ENCODE results near the gene CLCN1.

The CLCN1 gene

GRCh38 chr7:143295870-143296269 is 20.0 kb upstream of the CLCN1 start:
- no peak for DNase-seq

GRCh38 chr7:143296686-143297085 is 19.2 kb upstream of the CLCN1 start:
- DNase-seq = no peak

- DNase-seq = no peak
Measured at GRCh38 chr7:143299346-143299745, 16.6 kb upstream of the CLCN1 start.

- DNase-seq = peak; percentile 66 to 67
Measured at GRCh38 chr7:143299840-143300239, 16.1 kb upstream of the CLCN1 start.

DNA sequence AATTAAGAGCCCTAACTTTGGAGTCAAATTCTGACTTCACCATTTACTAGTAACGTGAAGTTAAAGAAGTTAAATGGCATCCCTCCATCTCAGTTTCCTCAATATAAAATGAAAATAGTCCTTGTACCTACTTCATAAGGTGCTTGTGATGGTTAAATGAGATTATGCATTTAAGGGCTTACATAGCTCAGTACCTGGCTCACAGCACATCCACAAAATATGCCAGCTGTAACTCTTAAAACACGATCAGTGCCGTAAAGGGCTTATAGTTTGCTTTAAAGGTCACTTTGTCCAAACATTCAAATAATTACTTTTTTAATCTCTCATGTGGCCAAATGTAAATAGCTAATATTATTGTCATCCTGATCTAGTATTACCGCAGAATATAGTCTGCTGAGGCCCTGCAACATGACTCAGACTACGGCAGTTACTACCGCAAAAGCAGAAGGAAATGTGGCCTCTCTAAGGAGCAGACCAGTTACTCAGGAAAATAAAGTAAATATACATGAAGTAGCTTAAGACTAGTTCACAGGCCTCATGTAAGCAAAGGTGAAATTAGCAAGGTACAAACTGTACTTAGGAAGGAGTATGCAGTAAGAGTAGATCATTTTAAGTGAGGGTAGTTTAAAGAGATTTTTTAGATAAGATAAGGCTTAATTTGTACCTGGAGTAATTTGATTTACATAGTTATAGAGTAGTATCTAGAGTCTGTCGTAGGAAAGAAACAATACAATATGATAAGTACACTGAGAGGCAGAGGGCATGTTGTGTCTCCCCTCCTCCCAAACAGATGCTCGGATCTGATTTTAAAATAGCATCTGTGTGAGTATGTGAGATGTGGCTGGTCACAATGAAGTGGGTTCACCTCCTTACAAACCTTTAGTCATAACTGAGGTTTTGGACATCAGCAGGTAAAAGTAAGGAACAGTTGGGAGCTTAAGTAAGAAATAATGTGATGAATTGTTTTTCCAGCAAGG is 14.7 kb upstream of the CLCN1 start:
- no peak for DNase-seq

- no peak for DNase-seq
Measured at GRCh38 chr7:143303733-143304132, 12.2 kb upstream of the CLCN1 start.

DNA sequence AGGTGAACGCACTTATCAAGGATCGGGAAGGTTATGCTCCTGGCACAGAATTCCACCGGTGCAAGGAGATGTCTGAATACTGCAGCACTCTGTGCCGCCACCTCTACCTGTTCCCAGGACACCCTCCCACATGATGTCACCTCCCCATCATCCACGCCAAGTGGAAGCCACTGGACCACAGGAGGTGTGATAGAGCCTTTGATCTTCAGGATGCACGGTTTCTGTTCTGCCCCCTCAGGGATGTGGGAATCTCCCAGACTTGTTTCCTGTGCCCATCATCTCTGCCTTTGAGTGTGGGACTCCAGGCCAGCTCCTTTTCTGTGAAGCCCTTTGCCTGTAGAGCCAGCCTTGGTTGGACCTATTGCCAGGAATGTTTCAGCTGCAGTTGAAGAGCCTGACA is 11.0 kb upstream of the CLCN1 start:
- no peak for DNase-seq

DNA sequence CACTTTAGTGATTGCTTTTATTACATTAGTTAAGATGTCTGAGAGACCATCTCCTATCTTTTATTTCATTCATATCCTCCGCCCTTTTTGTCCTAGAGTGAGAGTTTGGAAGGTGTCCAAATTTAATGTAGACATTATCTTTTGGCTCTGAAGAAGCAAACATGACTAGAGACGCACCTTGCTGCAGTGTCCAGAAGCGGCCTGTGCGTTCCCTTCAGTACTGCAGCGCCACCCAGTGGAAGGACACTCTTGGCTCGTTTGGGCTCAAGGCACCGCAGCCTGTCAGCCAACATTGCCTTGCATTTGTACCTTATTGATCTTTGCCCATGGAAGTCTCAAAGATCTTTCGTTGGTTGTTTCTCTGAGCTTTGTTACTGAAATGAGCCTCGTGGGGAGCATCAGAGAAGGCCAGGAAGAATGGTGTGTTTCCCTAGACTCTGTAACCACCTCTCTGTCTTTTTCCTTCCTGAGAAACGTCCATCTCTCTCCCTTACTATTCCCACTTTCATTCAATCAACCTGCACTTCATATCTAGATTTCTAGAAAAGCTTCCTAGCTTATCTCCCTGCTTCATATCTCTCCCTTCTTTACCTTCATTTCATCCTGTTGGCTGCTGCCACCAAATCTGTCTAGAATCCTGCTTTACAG is 10.4 kb upstream of the CLCN1 start:
- peak; percentile 68 to 71 for DNase-seq

GRCh38 chr7:143308632-143309031 is 7.3 kb upstream of the CLCN1 start:
- no peak for DNase-seq

- no peak for DNase-seq
Measured at GRCh38 chr7:143314127-143314526, 1.8 kb upstream of the CLCN1 start.

- DNase-seq = no peak
Measured at GRCh38 chr7:143316492-143316891, 581 bp downstream of the CLCN1 start.

DNA sequence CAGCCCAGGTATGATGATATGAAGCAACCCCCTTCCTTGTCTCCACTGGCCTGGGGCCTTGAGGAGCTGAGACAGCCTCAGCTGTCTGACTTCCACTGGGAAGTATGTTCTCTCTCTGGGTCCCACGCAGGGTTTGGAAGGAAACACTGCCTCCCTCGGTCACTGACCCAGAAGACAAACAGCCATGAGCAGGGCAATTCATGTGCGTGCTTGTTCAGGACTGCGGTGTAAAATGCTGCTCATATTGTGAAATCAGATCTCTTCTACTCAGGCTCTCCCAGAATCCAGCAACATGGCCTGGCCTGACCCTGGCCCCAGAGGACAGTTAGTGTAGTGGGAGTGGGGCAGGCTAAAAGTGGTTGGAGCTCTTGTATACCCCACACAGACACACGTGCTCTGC is 2.8 kb downstream of the CLCN1 start:
- DNase-seq = no peak

DNA sequence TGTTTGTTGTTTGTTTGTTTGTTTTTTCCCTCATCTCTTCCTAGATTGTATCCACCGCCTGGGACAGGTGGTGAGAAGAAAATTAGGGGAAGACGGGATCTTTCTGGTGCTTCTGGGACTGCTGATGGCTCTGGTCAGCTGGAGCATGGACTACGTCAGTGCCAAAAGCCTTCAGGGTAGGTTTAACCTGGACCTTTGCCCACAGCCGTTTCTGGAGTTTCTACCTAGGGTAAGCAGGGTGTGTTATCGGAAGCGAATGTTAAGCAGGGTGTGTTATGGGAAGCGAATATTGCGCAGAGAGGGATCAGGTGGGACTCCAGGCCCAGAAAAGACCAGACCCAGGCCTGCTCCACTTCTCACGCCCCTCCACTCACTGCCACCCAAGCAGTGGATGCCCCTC is 4.7 kb downstream of the CLCN1 start:
- DNase-seq = no peak

DNA sequence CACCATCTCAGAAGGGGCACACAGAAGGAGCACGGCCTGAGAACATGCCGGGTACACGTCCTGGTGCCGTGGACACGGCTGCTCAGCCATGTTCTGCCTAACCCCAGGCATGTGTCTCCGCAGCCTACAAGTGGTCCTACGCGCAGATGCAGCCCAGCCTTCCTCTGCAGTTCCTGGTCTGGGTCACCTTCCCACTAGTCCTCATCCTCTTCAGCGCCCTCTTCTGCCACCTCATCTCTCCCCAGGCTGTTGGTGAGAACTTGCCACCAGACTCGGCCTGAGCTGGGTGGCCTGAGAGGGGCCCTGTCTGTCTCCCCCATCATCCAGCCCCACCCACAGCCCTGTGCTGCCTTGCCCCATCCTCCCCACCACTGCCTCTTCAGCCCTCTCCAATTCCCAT is 5.3 kb downstream of the CLCN1 start:
- DNase-seq = no peak

GRCh38 chr7:143321734-143322133 is 5.8 kb downstream of the CLCN1 start:
- DNase-seq = no peak

DNA sequence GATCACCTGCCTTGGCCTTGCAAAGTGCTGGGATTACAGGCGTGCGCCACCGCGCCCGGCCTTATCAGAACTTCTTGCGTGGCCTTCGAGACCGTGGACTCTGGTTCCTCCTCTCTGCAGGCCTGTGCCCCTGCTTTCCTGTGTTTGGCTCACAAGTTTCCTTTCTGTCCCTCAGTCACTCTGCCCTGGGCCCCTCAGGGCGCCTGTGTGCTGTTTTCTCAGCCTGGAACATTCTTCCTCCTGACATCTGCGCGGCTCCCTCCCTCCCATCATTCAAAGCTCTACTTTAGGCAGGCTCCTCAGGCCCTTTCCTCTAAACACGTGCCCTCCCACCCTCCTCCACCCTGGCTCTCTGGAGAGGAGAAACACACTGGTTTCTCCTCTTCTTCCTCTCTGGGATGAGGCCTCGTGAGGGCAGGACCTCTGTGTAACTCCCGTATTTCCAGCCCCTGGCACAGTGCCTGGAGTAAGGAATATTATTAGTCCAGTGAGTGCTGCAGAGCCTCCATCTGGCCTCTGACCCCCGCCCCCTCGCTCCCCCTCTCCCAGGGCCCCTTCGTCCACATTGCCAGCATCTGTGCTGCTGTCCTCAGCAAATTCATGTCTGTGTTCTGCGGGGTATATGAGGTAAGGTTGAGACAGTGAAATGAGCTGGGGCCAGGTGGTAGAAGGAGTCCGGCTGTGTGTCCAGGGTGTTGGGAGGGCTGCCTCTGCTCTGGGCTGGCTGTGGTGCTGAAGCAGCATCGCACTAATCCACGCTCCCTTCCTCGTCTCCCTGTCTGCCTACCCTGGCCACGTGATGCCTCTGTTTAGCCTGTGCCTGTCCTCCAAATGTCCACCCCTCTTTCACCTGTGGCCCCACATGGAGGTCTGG is 7.1 kb downstream of the CLCN1 start:
- no peak for DNase-seq

- DNase-seq = no peak
Measured at GRCh38 chr7:143323653-143324052, 7.7 kb downstream of the CLCN1 start.

DNA sequence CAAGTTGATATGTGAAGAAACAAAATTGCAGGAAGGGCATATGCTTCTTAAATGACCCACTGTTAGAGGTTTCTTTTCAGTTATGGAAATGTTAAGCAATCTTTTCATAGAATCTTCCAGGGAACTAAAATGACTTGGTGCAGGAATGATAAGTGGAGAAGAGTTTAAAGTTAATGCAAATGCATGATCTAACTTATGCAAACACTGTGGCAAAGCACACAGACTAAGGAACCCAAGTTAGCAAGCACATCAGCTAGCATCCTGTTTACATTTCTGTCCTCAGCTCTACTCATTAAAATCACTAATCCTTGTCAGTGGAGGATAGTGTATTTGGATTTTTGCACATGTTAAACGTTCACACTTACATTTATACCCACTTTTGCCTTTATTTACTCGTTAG is 9.3 kb downstream of the CLCN1 start:
- DNase-seq = no peak

GRCh38 chr7:143327903-143328302 is 12.0 kb downstream of the CLCN1 start:
- no peak for DNase-seq

DNA sequence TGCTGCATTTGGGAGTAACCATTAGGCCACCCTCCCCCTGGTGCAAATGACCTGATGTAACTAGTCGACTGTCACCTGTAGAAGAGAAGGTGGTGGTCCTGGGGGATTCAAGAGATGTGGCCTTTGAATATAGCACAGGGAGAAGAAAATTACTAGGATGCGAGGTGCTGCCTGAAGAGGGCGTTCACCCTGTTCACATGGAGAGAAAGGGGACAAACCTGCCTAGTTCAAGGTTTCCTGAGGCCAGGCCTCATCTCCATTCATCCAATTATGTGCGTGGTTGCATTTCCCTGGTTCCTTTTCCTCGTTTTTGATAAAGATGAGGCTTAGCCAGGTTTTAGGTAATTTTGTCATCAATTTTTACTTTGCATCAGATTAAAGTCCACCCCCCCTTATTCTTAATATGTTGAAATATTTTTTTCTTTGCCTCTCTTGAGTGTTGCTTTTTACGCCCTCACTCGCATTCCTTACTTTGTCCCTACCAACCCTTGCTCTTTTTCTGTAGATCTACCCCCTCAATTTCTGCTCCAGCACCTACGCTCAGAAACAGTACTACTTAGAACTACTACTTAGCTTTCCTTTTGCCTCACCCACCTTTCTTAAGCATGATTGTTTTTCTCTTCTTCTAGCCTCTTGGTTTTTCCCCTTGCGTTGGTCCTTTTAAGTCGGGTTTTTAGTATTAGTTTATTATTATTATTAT is 13.7 kb downstream of the CLCN1 start:
- DNase-seq = no peak

- no peak for DNase-seq
Measured at GRCh38 chr7:143331179-143331801, 15.4 kb downstream of the CLCN1 start.

- no peak for DNase-seq
Measured at GRCh38 chr7:143334244-143334643, 18.3 kb downstream of the CLCN1 start.

Measured in activated CD4-positive, alpha-beta T cell treated with anti-CD3 and anti-CD28 coated beads, Interleukin-2, amount 50 U/mL, for 4 hours (primary cell).